COLO668 (cell line): ENCODE results near the gene IL1B.

ENCODE experiments used
- DNase-seq: peaks from one replicate; lab custom pipeline; 2025; ENCODE audit not compliant: unreplicated experiment; lab: John Stamatoyannopoulos, UW

IL1B gene

GRCh38 chr2:112809112-112809511 is 27.5 kb downstream of the IL1B start:
- DNase-seq: no peak

- no peak for DNase-seq
Measured at GRCh38 chr2:112807233-112807807, 29.3 kb downstream of the IL1B start.

DNA sequence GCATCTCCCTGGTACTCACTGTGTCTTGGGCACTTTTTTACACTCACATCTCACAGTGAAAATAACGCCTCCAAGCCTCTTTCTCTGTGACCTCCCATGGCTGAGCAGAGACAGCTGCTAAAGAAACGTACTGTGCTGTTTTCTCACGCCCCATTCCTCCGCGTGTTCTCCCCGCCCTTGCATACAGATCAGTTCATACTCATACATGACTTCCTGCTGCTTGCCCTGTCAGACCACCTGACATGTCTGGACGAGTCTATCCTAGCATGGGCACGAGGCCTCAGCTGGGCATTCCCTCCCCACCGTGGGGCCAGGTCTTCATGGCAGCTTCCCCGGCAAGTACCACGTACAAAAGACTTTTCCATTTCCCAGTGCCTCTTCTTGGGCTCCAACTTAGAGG is 31.0 kb downstream of the IL1B start:
- DNase-seq: no peak

DNA sequence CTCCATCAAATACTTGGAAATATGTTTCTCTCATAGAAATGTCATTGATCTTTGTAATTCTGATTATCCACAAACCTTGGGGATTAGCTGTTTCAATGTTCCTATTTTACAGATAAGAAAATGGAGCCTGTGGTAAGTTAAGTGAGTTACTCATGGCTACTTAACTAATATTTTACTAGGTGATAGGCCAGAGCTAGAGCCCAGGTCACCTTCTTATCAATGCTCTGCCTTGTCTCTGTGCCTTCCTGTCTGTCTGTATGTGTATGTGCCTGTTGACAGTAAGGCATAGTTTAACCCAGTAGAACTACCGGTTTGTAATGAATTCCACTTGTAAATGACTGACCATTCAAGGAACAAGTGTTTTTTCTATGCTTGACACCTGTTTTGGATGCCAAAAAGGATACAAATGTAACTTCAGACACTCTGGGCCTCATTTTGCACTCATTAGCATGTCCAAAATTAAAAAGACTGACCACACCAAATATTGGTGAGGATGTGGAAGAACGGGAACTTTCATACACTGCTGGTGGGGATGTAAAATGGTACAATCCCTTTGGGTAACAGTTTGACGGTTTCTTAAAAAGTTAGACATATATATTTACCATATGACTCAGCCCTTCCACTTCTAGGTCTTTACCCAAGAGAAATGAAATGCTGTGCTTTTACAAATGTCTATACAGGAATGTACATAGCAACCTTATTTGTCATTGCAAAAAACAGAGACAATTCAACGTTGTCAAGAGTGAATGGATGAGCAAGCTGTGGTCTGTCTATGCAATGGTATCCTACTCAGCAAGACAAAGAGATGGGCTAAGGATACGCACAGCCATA is 32.7 kb downstream of the IL1B start:
- DNase-seq: no peak

DNA sequence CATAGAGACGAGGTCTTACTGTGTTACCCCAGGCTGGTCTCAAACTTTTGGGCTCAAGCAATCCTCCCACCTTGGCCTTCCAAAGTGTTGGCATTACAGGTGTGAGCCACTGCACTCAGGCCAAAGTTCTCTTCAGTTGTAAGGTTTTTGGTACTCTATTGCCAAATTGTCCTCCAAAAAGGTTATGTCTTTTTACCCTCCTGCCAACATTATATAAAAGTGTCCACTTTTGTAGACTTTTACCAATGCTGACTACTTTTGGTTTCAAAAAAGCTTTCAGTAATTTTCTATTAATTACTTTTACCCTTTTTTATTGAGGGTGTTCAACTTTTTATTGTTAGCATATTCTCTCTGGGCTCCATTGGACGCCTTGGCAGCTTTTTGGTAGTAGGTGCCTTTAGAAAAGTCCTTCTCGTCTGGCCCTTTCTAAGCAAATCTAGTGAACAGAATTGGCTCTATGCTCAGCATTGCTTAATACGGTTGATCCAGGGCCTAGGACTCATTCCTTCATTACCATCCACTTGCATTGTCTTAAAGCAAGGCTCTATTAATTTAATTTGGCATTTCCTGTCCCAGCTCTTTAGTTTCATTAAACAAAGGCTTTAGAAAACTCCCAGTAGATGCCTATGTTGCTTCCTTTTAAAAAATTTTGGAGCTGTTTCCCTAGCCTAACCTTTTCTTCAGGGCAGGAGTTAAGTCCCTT is 35.5 kb downstream of the IL1B start:
- no peak for DNase-seq

DNA sequence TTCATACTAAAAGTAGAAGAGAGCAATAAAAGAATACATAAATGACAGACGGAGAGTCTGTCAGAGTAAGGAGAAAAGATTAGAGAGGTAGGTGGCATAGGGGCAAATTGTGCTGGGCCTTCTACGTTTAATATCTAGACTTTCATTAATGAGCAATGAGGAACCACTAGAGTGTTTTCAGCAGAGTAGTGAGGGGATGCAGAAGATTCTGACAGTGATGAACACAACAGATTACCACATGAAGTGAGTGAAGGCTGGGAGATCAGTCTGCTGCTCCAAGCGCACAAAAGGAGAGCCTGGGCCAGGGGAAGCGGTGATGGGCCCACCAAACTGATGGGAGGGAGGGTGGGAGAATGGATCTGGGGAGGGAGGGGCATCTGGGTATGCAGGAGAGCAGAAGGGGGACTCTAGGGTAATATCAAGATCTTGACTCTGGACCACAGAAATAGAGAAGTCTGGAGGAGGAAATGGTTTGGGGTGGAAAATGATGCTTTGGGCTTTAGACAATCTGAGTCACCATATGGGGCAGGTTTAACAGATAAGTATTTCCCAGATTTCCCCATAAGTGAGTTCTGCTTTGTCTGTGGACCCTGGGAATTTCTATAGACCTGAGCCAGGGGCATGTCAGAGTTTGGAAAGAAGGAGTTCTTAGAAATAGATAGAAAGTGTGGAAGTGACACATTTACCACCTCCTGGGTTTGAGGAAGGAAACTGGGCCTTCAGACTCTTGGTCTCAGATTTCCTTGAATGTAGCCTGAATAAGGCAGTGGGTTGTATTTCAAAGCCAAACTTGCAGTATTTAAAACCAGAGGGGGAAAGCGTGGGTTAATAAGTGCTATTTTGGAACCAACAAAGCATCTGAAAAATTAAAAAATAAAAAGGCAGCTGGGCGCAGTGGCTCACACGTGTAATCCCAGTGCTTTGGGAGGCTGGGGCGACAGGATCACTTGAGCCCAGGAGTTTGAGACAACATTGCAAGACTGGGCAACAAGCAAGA is 37.3 kb downstream of the IL1B start:
- DNase-seq: no peak

GRCh38 chr2:112796486-112796885 is 40.1 kb downstream of the IL1B start:
- DNase-seq: no peak

GRCh38 chr2:112795774-112796173 is 40.8 kb downstream of the IL1B start:
- no peak for DNase-seq

DNA sequence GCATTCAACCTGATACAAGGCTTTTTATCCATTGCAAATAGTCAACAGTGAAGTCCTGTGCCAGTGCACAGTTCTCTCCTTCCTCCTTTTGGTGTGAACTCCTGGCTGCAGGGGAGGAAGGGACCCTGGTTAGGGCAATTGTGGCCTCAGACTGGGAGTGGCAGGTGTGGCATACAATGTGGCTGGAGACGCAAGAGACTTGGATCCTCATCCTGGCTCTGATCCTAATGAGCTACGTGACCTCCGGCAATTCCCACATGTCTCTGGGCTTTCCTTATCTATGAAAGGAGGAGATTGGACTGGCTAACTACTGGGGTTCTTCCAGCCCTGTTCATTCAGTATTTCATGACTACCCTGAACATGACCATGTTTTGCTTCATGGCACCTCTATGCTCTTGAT is 41.7 kb downstream of the IL1B start:
- DNase-seq: no peak

- no peak for DNase-seq
Measured at GRCh38 chr2:112794131-112794733, 42.3 kb downstream of the IL1B start.

GRCh38 chr2:112793449-112793978 is 43.1 kb downstream of the IL1B start:
- DNase-seq: no peak

DNA sequence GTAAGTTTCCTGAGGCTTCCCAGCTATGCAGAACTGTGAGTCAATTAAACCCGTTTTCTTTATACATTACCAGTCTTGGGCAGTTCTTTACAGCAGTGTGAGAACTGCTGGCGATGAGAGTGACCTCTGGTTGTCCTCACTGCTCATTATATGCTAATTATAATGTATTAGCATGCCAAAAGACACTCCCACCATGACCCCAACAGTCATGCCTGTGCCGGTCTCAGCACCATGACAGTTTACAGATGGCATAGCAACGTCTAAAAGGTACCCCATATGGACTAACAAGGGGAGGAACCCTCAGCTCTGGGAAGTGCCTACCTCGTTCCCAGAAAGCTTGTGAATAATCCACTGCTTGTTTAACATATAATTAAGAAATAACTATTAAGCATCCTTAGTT is 44.2 kb downstream of the IL1B start:
- DNase-seq: no peak

GRCh38 chr2:112791693-112792230 is 44.8 kb downstream of the IL1B start:
- DNase-seq: no peak

DNA sequence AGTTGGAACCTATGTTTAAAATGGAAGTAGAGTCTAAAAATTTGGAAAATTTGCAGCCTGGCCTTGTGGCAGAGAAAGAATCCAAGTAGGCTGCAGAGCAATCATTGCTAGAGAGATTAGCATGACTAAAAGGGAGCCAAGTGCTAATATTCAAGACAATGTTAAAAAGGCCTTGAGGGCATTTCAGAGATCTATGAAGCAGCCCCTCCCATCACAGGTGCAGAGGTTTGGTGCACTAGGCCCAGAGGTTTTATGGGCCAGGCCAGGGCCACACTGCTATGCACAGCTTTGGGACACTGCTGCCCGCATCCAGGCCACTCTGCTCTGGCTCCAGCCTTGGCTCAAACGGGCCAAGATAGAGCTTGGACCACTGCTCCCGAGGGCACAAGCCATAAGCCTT is 45.6 kb downstream of the IL1B start:
- DNase-seq: no peak

DNA sequence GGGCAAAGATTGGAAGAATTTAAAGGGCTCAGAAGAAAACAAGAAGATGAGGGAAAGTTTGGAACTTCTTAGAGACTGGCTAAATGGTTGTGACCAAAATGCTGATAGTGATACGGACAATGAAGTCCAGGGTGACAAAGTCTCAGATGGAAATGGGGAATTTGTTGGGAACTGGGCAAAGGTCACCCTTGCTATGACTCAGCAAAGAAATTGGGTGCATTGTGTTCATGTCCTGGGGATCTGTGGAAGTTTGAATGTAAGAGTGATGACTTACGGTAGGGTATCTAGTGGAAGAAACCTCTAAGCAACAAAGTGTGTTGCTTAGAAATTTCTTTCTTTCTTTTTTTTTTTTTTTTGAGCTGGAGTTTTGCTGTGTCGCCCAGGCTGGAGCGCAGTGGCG is 46.3 kb downstream of the IL1B start:
- no peak for DNase-seq

- DNase-seq: no peak
Measured at GRCh38 chr2:112789186-112789585, 47.4 kb downstream of the IL1B start.

DNA sequence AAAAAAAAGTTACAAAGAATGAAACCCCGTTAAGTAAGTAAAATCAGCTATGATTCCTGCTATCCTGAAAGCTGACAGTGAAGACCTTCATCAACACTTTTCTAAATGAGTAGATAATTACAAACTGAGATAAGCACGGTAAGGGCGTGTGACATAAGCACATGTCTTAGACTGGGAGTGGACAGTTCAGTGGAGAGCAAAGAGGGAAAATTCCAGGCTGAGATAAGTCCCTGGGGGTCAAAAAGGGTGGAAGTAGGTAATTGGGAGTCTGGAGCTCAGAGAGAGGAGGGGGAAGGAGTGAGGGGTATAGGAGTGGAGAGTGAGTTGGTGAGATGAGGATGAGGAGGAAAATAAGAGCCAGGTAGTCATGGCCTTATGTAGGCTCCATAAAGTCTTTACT is 47.9 kb downstream of the IL1B start:
- DNase-seq: no peak

DNA sequence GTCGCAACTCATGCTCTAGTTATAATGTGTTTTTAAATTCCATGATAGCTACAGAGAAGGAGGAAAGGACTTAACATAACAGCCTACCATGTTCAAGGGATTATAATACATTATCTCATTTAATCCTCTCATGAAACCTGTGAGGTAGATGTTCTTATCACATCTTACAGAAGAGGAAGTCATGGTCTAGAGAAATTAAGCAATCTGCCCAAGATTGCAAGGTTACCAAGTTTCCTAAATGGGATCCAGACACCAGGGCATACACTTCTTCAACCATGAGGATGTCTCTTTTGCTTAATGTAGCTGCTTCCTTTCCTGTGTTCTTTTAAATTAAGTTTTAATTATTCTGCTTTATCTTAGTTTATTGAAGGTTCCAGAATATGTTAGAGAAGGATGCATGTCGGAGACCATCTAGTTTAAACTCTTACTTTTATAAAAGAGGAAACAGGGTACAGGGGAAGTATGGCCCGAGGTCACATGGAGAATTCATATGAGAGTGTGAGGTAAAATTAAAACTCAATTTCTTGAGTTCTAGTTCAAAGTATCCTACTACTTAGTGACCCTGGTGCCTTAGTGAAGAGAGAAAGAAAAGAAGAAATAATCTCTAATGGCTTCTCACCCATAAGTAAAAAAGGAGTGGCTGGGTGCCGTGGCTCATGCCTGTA is 48.7 kb downstream of the IL1B start:
- DNase-seq: no peak

DNA sequence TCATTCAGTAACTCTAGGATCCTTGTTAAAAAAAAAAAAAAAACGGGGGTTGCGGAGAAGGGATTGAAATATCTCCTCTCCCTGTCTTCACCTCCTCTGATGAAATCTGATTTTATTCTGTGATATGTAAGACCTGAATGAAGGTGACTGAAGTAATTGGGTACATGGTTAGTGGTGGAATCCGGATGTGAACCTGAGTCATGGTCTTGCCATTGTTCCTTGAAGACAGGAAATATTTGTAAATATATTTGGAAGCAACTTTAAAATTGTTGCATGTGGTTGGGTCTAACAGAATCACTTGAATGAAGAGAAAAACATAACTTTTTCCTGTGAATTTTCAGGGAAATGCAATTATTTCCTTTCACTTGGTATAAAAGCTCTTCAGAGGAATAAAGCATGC is 49.3 kb downstream of the IL1B start:
- DNase-seq: no peak
